H9 (cell line): ENCODE results near the gene KMT5B. TPM values are rescaled to one million over a fixed set of nuclear protein-coding genes. Genes with fewer than 3 reads are reported as not detected.

ENCODE experiments used
- DNase-seq: peaks from one replicate; pipeline ENCODE4 v3.0.0-alpha.2; 2017
- H2AFZ ChIP-seq: one replicate; pipeline ENCODE4 v1.6.1; 2013; ENCODE audit warnings: mild to moderate bottlenecking, low read length, control low read depth, moderate library complexity
- H2AK5ac ChIP-seq: 2 replicates; pipeline ENCODE4 v1.6.1; 2013; ENCODE audit warnings: low read length, control low read depth, mixed read lengths; ENCODE audit not compliant: insufficient read length
- H2BK120ac ChIP-seq: one replicate; pipeline ENCODE4 v1.6.1; 2013; ENCODE audit warnings: low read depth, mild to moderate bottlenecking, low read length, control low read depth, inconsistent platforms; ENCODE audit not compliant: poor library complexity, severe bottlenecking
- H2BK12ac ChIP-seq: 2 replicates; pipeline ENCODE4 v1.6.1; 2013; ENCODE audit warnings: low read length, control low read depth, mixed read lengths, low read depth; ENCODE audit not compliant: insufficient read length
- H2BK15ac ChIP-seq: 2 replicates; pipeline ENCODE4 v1.6.1; 2013; ENCODE audit warnings: low read depth, low read length, control low read depth
- H2BK20ac ChIP-seq: one replicate; pipeline ENCODE4 v1.6.1; 2013; ENCODE audit warnings: low read depth, mild to moderate bottlenecking, low read length, control low read depth, inconsistent platforms; ENCODE audit not compliant: poor library complexity, severe bottlenecking
- H2BK5ac ChIP-seq: 2 replicates; pipeline ENCODE4 v1.6.1; 2013; ENCODE audit warnings: low read length, control low read depth, mixed read lengths; ENCODE audit not compliant: insufficient read length
- H3K14ac ChIP-seq: 2 replicates; pipeline ENCODE4 v1.6.1; 2013; ENCODE audit warnings: low read length, control low read depth; ENCODE audit not compliant: insufficient read depth
- H3K18ac ChIP-seq: 2 replicates; pipeline ENCODE4 v1.6.1; 2013; ENCODE audit warnings: low read depth, mild to moderate bottlenecking, mixed read lengths, low read length, control low read depth; ENCODE audit not compliant: insufficient read length
- H3K23ac ChIP-seq: 2 replicates; pipeline ENCODE4 v1.6.1; 2013; ENCODE audit warnings: low read length, control low read depth, mixed read lengths, low read depth; ENCODE audit not compliant: insufficient read length
- H3K23me2 ChIP-seq: 2 replicates; pipeline ENCODE4 v1.6.1; 2013; ENCODE audit warnings: low read depth, mild to moderate bottlenecking, mixed read lengths, low read length, control low read depth; ENCODE audit not compliant: insufficient read length, poor library complexity, severe bottlenecking
- H3K27ac ChIP-seq: 2 replicates; pipeline ENCODE4 v1.5.1; 2013; ENCODE audit warnings: low read length, control low read depth, mixed read lengths, low read depth; ENCODE audit not compliant: insufficient read length
- H3K27me3 ChIP-seq: 2 replicates; pipeline ENCODE4 v1.6.1; 2013; ENCODE audit warnings: low read length, control low read depth, inconsistent platforms; ENCODE audit not compliant: insufficient read depth
- H3K4ac ChIP-seq: 2 replicates; pipeline ENCODE4 v1.6.1; 2013; ENCODE audit warnings: low read depth, mild to moderate bottlenecking, control low read depth, inconsistent platforms, low read length, moderate library complexity
- H3K4me1 ChIP-seq: 2 replicates; pipeline ENCODE4 v1.6.1; 2013; ENCODE audit warnings: low read length, control low read depth, inconsistent platforms; ENCODE audit not compliant: insufficient read depth
- H3K4me2 ChIP-seq: 2 replicates; pipeline ENCODE4 v1.6.1; 2013; ENCODE audit warnings: low read length, control low read depth, mixed read lengths; ENCODE audit not compliant: insufficient read length, insufficient read depth
- H3K56ac ChIP-seq: 2 replicates; pipeline ENCODE4 v1.6.1; 2013; ENCODE audit warnings: low read depth, mild to moderate bottlenecking, mixed read lengths, low read length, control low read depth; ENCODE audit not compliant: insufficient read length
- H3K79me1 ChIP-seq: 2 replicates; pipeline ENCODE4 v1.6.1; 2013; ENCODE audit warnings: low read depth, mild to moderate bottlenecking, moderate library complexity, low read length, control low read depth, inconsistent platforms; ENCODE audit not compliant: insufficient read depth, poor library complexity, severe bottlenecking
- H3K79me2 ChIP-seq: 2 replicates; pipeline ENCODE4 v1.6.1; 2013; ENCODE audit warnings: low read length, control low read depth, inconsistent platforms; ENCODE audit not compliant: insufficient read depth
- H3K9ac ChIP-seq: 2 replicates; pipeline ENCODE4 v1.6.1; 2013; ENCODE audit warnings: low read length, control low read depth, mixed read lengths; ENCODE audit not compliant: insufficient read length; ENCODE audit errors: extremely low read depth
- H3K9me3 ChIP-seq: one replicate; pipeline ENCODE4 v1.6.1; 2013; ENCODE audit warnings: low read depth, low read length, inconsistent platforms; ENCODE audit not compliant: control insufficient read depth
- H3T11ph ChIP-seq: one replicate; pipeline ENCODE4 v1.6.1; 2013; ENCODE audit warnings: mild to moderate bottlenecking, low read length, control low read depth, inconsistent platforms
- H4K20me1 ChIP-seq: one replicate; pipeline ENCODE4 v1.6.1; 2013; ENCODE audit not compliant: control insufficient read depth, insufficient read length, insufficient read depth
- H4K5ac ChIP-seq: 2 replicates; pipeline ENCODE4 v1.6.1; 2013; ENCODE audit warnings: low read depth, mild to moderate bottlenecking, mixed read lengths, low read length, control low read depth; ENCODE audit not compliant: insufficient read length
- H4K8ac ChIP-seq: replicated peaks from 2 replicates; pipeline ENCODE4 v1.6.1; 2013; ENCODE audit warnings: low read length, control low read depth, mixed read lengths, low read depth; ENCODE audit not compliant: insufficient read length
- H4K91ac ChIP-seq: 2 replicates; pipeline ENCODE4 v1.6.1; 2013; ENCODE audit warnings: low read depth, mild to moderate bottlenecking, moderate library complexity, mixed read lengths, low read length, control low read depth; ENCODE audit not compliant: insufficient read length
- H3K27ac Mint-ChIP-seq, 3 experiments: 2 replicates in 2 of 3; 3 replicates in 1 of 3; pipeline ENCODE4 v1.8.0; 2020 to 2021; ENCODE audit warnings: mixed read lengths in 3 of 3, mild to moderate bottlenecking in 1 of 3, moderate library complexity in 1 of 3
- H3K27me3 Mint-ChIP-seq: 2 replicates; pipeline ENCODE4 v1.8.0; 2021; ENCODE audit warnings: low read depth, mild to moderate bottlenecking, moderate library complexity, mixed read lengths
- H3K36me3 Mint-ChIP-seq, 3 experiments: 2 replicates in 2 of 3; 3 replicates in 1 of 3; pipeline ENCODE4 v1.8.0; 2020 to 2021; ENCODE audit warnings: low read depth in 3 of 3, mixed read lengths in 3 of 3; ENCODE audit not compliant: insufficient read depth in 1 of 3
- H3K4me1 Mint-ChIP-seq, 2 experiments: 2 replicates each; pipeline ENCODE4 v1.8.0; 2020; ENCODE audit warnings: mixed read lengths in 2 of 2
- H3K4me3 Mint-ChIP-seq, 2 experiments: 2 replicates in 1 of 2; 3 replicates in 1 of 2; pipeline ENCODE4 v1.8.0; 2020 to 2021; ENCODE audit warnings: mild to moderate bottlenecking in 2 of 2, mixed read lengths in 2 of 2, moderate library complexity in 1 of 2
- H3K9me3 Mint-ChIP-seq, 2 experiments: 2 replicates in 1 of 2; 3 replicates in 1 of 2; pipeline ENCODE4 v1.8.0; 2020; ENCODE audit warnings: mild to moderate bottlenecking in 2 of 2, mixed read lengths in 2 of 2, moderate library complexity in 1 of 2
- WGBS: extraction: QIAGEN DNeasy Blood & Tissue Kit; methylation state at CpG from one replicate; pipeline ENCODE4 v1.1.7; 2013; ENCODE audit warnings: missing lambda C conversion rate, low lambda C conversion rate, mixed read lengths; ENCODE audit not compliant: insufficient read length; ENCODE audit errors: extremely low coverage; 5-methylcytosine and 5-hydroxymethylcytosine counted together
- total RNA-seq: library from RNA; stranded (reverse); gene quantifications from 2 replicates; pipeline ENCODE4 v1.2.1, GENCODE V29; 2021
- TF ChIP-seq, protein P1 (sequence below): fragments of 200-600 bp; sonication (generic); conservative IDR thresholded peaks from 3 replicates; pipeline ENCODE4 v1.8.0; 2021; ENCODE audit warnings: antibody characterized with exemption, mild to moderate bottlenecking

The KMT5B gene
- total RNA-seq, 1 experiment from 2014 or later = 61.6 TPM

DNA sequence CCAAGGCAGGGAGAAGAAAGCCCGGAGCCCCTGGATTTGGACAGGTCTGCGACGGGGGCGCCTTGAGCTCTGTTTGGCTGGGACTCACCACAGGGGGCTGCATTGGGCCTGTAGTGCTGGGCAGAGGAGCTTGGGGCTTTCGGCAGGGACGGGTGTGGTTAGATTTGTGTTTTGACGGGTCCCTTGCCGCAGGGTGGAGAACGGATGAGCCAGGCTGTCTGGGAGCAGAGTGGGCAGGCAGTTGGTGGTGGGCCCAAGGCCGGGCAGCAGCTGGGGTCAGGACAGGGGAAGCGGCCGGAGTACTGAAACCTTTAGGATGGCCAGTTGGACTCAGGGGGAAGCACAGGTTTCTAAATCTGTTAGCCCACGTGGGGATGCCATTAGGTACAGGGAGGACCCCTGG, 45.3 kb upstream of the KMT5B start:
- peaks cover 16 to 29% (median 20%) of the 10 kb centered on the region in 3 experiments; a peak in 6 of 7 replicates for H3K36me3 Mint-ChIP-seq
- H3K27ac Mint-ChIP-seq = no peak overlapping the region
- H4K20me1 ChIP-seq = no peaks in the 10 kb centered on the region
- H2BK12ac ChIP-seq = no peak overlapping the region
- DNase-seq = peak; percentile 25
- no peak overlapping the region for H3K18ac ChIP-seq
- peaks cover 12% of the 10 kb centered on the region for H3K27me3 Mint-ChIP-seq
- no peak overlapping the region for H2BK120ac ChIP-seq
- no peak overlapping the region for H3K56ac ChIP-seq
- H3K79me2 ChIP-seq = no peaks in the 10 kb centered on the region
- H3K9ac ChIP-seq = no peak overlapping the region
- H2AFZ ChIP-seq = no peak overlapping the region
- TF ChIP-seq, protein P1, sequence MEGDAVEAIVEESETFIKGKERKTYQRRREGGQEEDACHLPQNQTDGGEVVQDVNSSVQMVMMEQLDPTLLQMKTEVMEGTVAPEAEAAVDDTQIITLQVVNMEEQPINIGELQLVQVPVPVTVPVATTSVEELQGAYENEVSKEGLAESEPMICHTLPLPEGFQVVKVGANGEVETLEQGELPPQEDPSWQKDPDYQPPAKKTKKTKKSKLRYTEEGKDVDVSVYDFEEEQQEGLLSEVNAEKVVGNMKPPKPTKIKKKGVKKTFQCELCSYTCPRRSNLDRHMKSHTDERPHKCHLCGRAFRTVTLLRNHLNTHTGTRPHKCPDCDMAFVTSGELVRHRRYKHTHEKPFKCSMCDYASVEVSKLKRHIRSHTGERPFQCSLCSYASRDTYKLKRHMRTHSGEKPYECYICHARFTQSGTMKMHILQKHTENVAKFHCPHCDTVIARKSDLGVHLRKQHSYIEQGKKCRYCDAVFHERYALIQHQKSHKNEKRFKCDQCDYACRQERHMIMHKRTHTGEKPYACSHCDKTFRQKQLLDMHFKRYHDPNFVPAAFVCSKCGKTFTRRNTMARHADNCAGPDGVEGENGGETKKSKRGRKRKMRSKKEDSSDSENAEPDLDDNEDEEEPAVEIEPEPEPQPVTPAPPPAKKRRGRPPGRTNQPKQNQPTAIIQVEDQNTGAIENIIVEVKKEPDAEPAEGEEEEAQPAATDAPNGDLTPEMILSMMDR = no peak
- H3K27me3 ChIP-seq = no peaks in the 10 kb centered on the region
- no peak overlapping the region for H2BK5ac ChIP-seq
- no peak overlapping the region for H2AK5ac ChIP-seq
- no peaks in the 10 kb centered on the region for H3K23me2 ChIP-seq
- H3K4me2 ChIP-seq = no peak overlapping the region
- no peaks in the 10 kb centered on the region for H3K9me3 Mint-ChIP-seq
- no peak overlapping the region for H2BK20ac ChIP-seq
- H4K8ac ChIP-seq = no peak overlapping the region
- H3K4ac ChIP-seq = no peak overlapping the region
- peaks cover 9 to 10% of the 10 kb centered on the region in 2 experiments for H3K4me1 Mint-ChIP-seq
- H3K27ac ChIP-seq = no peak overlapping the region
- no peak overlapping the region for H4K91ac ChIP-seq
- H3K4me1 ChIP-seq = peaks cover 3% of the 10 kb centered on the region; the same call in 1 of the 2 replicates
- no peak overlapping the region for H4K5ac ChIP-seq
- no peaks in the 10 kb centered on the region for H3K79me1 ChIP-seq
- H3K23ac ChIP-seq = no peak overlapping the region
- no peak overlapping the region for H2BK15ac ChIP-seq
- no CpG with 5 or more reads among the region's 13 CpGs for WGBS
- no peak overlapping the region for H3K14ac ChIP-seq
- no peak overlapping the region for H3T11ph ChIP-seq
- H3K9me3 ChIP-seq = no peaks in the 10 kb centered on the region
- peak overlapping the region in 1 of 2 experiments; percentile 14; a peak in 1 of 5 replicates for H3K4me3 Mint-ChIP-seq
